Type B pancreatic cell (in vitro differentiated cells): Measurements from ENCODE around the gene P2RX2. TPM values are rescaled to one million over a fixed set of nuclear protein-coding genes. Genes with fewer than 3 reads are reported as not detected.

ENCODE experiments used
- DNase-seq: peaks from one replicate; pipeline ENCODE4 v3.0.0; 2021; ENCODE audit warnings: mixed read lengths; ENCODE audit not compliant: unreplicated experiment; ENCODE audit errors: extremely low spot score
- H3K27ac Mint-ChIP-seq: 2 replicates; pipeline ENCODE4 v1.8.0; 2021; ENCODE audit warnings: mild to moderate bottlenecking, mixed read lengths
- H3K27me3 Mint-ChIP-seq: 2 replicates; pipeline ENCODE4 v1.8.0; 2021; ENCODE audit warnings: mixed read lengths
- H3K36me3 Mint-ChIP-seq: 2 replicates; pipeline ENCODE4 v1.8.0; 2021; ENCODE audit warnings: mixed read lengths
- H3K4me1 Mint-ChIP-seq: one replicate; pipeline ENCODE4 v1.8.0; 2021; ENCODE audit warnings: mixed read lengths; ENCODE audit not compliant: unreplicated experiment
- H3K4me3 Mint-ChIP-seq: 2 replicates; pipeline ENCODE4 v1.8.0; 2021; ENCODE audit warnings: mild to moderate bottlenecking, mixed read lengths
- H3K9me3 Mint-ChIP-seq: 2 replicates; pipeline ENCODE4 v1.8.0; 2021; ENCODE audit warnings: mixed read lengths
- total RNA-seq: library from RNA; stranded (reverse); gene quantifications from 2 replicates; pipeline ENCODE4 v1.2.1, GENCODE V29; 2021; ENCODE audit warnings: low replicate concordance
- TF ChIP-seq, protein P1 (sequence below): fragments of 200-600 bp; sonication (generic); conservative IDR thresholded peaks from 2 replicates; pipeline ENCODE4 v1.5.0; 2021; ENCODE audit warnings: antibody characterized with exemption, mild to moderate bottlenecking

P2RX2 gene
- total RNA-seq, 1 donor from 2014 or later = 2.8 TPM

DNA sequence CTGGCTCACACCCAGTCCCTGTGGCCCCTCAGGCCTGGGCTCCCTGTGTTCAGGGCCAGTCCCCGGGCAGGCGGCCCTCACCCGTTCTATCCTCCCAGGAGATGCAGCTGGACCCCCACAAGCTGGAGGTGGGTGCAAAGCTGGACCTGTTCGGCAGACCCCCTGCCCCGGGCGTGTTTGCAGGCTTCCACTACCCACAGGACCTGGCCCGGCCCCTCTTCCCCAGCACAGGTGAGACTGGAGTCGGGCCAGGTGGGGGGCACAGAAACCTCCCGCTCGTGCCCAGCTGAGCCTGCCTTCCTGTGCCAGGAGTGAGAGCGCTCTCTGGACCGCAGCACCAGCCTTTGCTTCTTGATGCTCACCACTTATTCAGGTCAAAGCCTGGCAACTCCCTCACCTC lies 41.9 kb upstream of the P2RX2 start:
- TF ChIP-seq, protein P1, sequence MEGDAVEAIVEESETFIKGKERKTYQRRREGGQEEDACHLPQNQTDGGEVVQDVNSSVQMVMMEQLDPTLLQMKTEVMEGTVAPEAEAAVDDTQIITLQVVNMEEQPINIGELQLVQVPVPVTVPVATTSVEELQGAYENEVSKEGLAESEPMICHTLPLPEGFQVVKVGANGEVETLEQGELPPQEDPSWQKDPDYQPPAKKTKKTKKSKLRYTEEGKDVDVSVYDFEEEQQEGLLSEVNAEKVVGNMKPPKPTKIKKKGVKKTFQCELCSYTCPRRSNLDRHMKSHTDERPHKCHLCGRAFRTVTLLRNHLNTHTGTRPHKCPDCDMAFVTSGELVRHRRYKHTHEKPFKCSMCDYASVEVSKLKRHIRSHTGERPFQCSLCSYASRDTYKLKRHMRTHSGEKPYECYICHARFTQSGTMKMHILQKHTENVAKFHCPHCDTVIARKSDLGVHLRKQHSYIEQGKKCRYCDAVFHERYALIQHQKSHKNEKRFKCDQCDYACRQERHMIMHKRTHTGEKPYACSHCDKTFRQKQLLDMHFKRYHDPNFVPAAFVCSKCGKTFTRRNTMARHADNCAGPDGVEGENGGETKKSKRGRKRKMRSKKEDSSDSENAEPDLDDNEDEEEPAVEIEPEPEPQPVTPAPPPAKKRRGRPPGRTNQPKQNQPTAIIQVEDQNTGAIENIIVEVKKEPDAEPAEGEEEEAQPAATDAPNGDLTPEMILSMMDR = no peak
- Mint-ChIP-seq H3K9me3 (no peaks in the 10 kb centered on the region), H3K4me1 (no peaks in the 10 kb centered on the region), H3K27me3 (no peaks in the 10 kb centered on the region), H3K4me3 (no peak overlapping the region), H3K27ac (no peak overlapping the region), H3K36me3 (peaks cover 13% of the 10 kb centered on the region)
- no peak for DNase-seq

DNA sequence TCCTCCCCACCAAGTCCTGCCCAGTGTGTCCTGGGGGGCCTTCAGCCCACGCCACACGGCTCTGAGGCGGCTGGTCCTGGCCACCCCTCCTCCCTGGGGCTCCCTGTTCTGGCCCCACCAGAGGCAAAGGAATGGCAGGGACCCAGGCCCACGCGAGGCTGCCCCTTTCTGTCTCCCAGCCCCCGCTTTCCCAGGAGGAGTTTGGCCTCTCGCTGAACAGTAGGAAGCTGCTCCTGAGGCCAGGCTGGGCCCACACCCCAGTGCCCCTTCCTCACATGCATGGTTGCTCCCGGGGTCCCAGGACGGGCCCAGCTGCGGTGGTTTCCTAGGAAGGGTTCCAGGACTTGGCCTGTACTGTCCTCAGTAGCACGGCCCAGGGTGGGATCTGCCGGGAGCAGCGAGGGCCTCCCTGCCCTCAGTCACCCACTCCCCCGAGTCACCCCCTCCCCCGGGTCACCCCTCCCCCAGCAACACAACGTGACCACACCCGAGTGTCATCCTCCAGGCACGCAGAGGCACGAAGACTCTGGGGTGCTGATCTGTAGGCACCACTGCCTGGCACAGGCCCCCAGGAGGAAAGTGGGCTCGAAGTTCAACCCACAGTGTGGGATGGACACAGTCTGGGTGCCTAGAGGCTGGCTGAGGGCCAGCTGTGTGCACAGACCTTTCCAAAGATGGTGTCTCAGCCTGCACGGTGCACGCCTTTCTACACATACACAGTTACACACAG lies 41.2 kb upstream of the P2RX2 start:
- no peak for DNase-seq
- Mint-ChIP-seq H3K27ac (no peak overlapping the region), H3K9me3 (no peaks in the 10 kb centered on the region), H3K4me3 (no peak overlapping the region), H3K4me1 (no peaks in the 10 kb centered on the region), H3K27me3 (no peaks in the 10 kb centered on the region), H3K36me3 (peaks cover 13% of the 10 kb centered on the region)
- TF ChIP-seq, protein P1 = no peak

GRCh38 chr12:132578118-132578517 lies 40.5 kb upstream of the P2RX2 start:
- DNase-seq = no peak
- no peaks in the 10 kb centered on the region for H3K9me3 Mint-ChIP-seq
- H3K36me3 Mint-ChIP-seq = peaks cover 13% of the 10 kb centered on the region
- no peak overlapping the region for H3K4me3 Mint-ChIP-seq
- TF ChIP-seq, protein P1 = no peak
- H3K27me3 Mint-ChIP-seq = no peaks in the 10 kb centered on the region
- no peaks in the 10 kb centered on the region for H3K4me1 Mint-ChIP-seq
- no peak overlapping the region for H3K27ac Mint-ChIP-seq

GRCh38 chr12:132578826-132579225 lies 39.8 kb upstream of the P2RX2 start:
- Mint-ChIP-seq H3K4me3 (no peak overlapping the region), H3K4me1 (peaks cover 2% of the 10 kb centered on the region), H3K36me3 (peaks cover 15% of the 10 kb centered on the region), H3K27me3 (peaks cover 2% of the 10 kb centered on the region), H3K9me3 (no peaks in the 10 kb centered on the region), H3K27ac (no peak overlapping the region)
- TF ChIP-seq, protein P1 = no peak
- no peak for DNase-seq

GRCh38 chr12:132579744-132580143 lies 38.8 kb upstream of the P2RX2 start:
- TF ChIP-seq, protein P1 = no peak
- peaks cover 5% of the 10 kb centered on the region for H3K27me3 Mint-ChIP-seq

More at GRCh38 chr12:132579744-132580143, 38.8 kb upstream of the P2RX2 start:
- no peak overlapping the region for H3K27ac Mint-ChIP-seq
- H3K36me3 Mint-ChIP-seq = peaks cover 17% of the 10 kb centered on the region
- H3K4me3 Mint-ChIP-seq = no peak overlapping the region
- no peak for DNase-seq
- H3K4me1 Mint-ChIP-seq = peaks cover 3% of the 10 kb centered on the region
- no peaks in the 10 kb centered on the region for H3K9me3 Mint-ChIP-seq
